Panc1 (cell line): ENCODE data around the gene KCNIP4. TPM values are rescaled to one million over a fixed set of nuclear protein-coding genes. Genes with fewer than 3 reads are reported as not detected.

Experiments used
- ATAC-seq: fragments of 200-7000 bp; cut with Tn5 transposase; 2 replicates; pipeline ENCODE4 v1.9.1; 2020; ENCODE audit warnings: mild to moderate bottlenecking, moderate library complexity
- BruUV-seq: library from RNA; stranded (reverse); fragments of 400-500 nt; replicated peaks from 2 replicates; lab custom pipeline; 2021; lab: Mats Ljungman, UMichigan
- CTCF ChIA-PET: fragments of 300-600 bp; sonication (Branson Sonifier 250); formaldehyde crosslinking; loops from one replicate; lab custom pipeline; 2022; ENCODE audit warnings: antibody characterized with exemption; lab: Charles Lee
- POLR2A ChIA-PET: fragments of 300-600 bp; sonication (Branson Sonifier 250); formaldehyde crosslinking; loops from one replicate; lab custom pipeline; 2022; ENCODE audit warnings: antibody characterized with exemption; lab: Charles Lee
- DNase-seq: peaks from one replicate; pipeline ENCODE4 v3.0.0-alpha.2; 2010; ENCODE audit warnings: low read depth, low spot score
- H3K27ac ChIP-seq: 2 replicates; pipeline ENCODE4 v1.5.1; 2011; ENCODE audit warnings: mild to moderate bottlenecking, low read length, inconsistent platforms
- H3K27me3 ChIP-seq: fragments of 200-500 bp; sonication (Bioruptor generic); 2 replicates; pipeline ENCODE4 v1.6.0; 2014; ENCODE audit warnings: low read length, inconsistent platforms; ENCODE audit not compliant: control insufficient read depth, insufficient read depth
- H3K36me3 ChIP-seq: fragments of 200-500 bp; sonication (Bioruptor generic); 2 replicates; pipeline ENCODE4 v1.5.1; 2014; ENCODE audit warnings: inconsistent platforms, mild to moderate bottlenecking, low read length, moderate library complexity; ENCODE audit not compliant: control insufficient read depth, insufficient read depth
- H3K4me1 ChIP-seq: 2 replicates; pipeline ENCODE4 v1.5.1; 2011; ENCODE audit warnings: inconsistent platforms, mild to moderate bottlenecking, low read length, moderate library complexity; ENCODE audit not compliant: control insufficient read depth, insufficient read depth
- H3K4me3 ChIP-seq, 2 experiments: 2 replicates each; pipeline ENCODE4 v1.5.1; 2011 to 2012; ENCODE audit warnings: low read depth in 2 of 2, low read length in 2 of 2, mild to moderate bottlenecking in 2 of 2, inconsistent platforms in 1 of 2, moderate library complexity in 1 of 2
- H3K9me3 ChIP-seq: fragments of 200-500 bp; sonication (Bioruptor generic); 2 replicates; pipeline ENCODE4 v1.5.1; 2014; ENCODE audit warnings: low read depth, mild to moderate bottlenecking, inconsistent platforms, low read length, moderate library complexity; ENCODE audit not compliant: control insufficient read depth, insufficient read depth
- POLR2AphosphoS5 ChIP-seq: IDR thresholded peaks from 2 replicates; pipeline ENCODE4 v1.6.1; 2012; ENCODE audit warnings: mild to moderate bottlenecking, low read depth, low read length, moderate library complexity
- SIN3A ChIP-seq: IDR thresholded peaks from 2 replicates; pipeline ENCODE4 v1.6.1; 2012; ENCODE audit warnings: low read depth, mild to moderate bottlenecking, low read length, moderate library complexity, borderline replicate concordance; ENCODE audit not compliant: insufficient read depth
- TCF7L2 ChIP-seq: IDR thresholded peaks from 2 replicates; pipeline ENCODE4 v1.6.1; 2011; ENCODE audit warnings: mild to moderate bottlenecking, low read depth, low read length, inconsistent platforms
- in situ Hi-C: cut with HindIII; loops from 2 replicates; pipeline ENCODE4 v1.10.0; 2016; ENCODE audit warnings: low sequenced_read_pairs, low pct_unique_long_range_greater_than_20kb
- intact Hi-C: fragments of 100-400 bp; cut with micrococcal nuclease; formaldehyde crosslinking; loops from one replicate; pipeline ENCODE4 v1.10.0; 2022; ENCODE audit not compliant: unreplicated experiment
- total RNA-seq: library from RNA; stranded (reverse); gene quantifications from one replicate; pipeline ENCODE4 v1.2.1, GENCODE V29; 2021; ENCODE audit not compliant: unreplicated experiment
- TF ChIP-seq, protein P1 (sequence below), 2 experiments: IDR thresholded peaks; 2 replicates each; pipeline ENCODE4 v1.6.1; 2011 to 2012; ENCODE audit warnings: low read depth in 2 of 2, control low read depth in 1 of 2, low read length in 1 of 2, mild to moderate bottlenecking in 1 of 2, moderate library complexity in 1 of 2; ENCODE audit not compliant: insufficient read depth in 1 of 2
- TF ChIP-seq, protein P2 (sequence below): fragments of 450-650 bp; IDR thresholded peaks from 2 replicates; pipeline ENCODE4 v1.5.1; 2017; ENCODE audit warnings: mild to moderate bottlenecking

Gene KCNIP4
- total RNA-seq, 1 experiment from 2014 or later = not detected

DNA sequence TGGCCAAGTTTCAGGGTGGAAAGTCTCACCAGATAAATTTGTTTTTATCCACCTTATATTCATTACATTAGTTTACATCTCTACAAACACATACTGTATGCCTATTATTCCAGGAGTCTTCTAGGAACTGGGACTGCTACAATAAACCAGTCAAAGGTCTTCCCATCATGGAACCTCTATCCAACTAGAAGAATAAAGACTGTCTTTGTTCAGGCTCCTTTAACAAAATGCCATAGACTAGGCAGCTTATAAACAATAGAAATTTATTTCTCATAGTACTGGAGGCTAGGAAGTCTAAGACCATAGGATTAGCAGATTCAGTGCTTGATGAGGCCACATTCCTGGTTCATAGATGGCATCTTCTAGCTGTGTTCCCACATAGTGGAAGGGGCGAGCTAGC lies 1186.7 kb downstream of the KCNIP4 start:
- ChIA-PET CTCF (no interaction called here), POLR2A (no interaction called here)
- in situ Hi-C loops (no loop called here), intact Hi-C loops (no loop called here)
- Histone ChIP-seq H3K9me3 (no peaks in the 10 kb centered on the region), H3K4me1 (no peaks in the 10 kb centered on the region), H3K4me3 (no peak overlapping the region), H3K27ac (no peak overlapping the region), H3K36me3 (no peaks in the 10 kb centered on the region), H3K27me3 (no peaks in the 10 kb centered on the region)
- TF ChIP-seq TCF7L2 (no peak), POLR2AphosphoS5 (no peak), SIN3A (no peak)
- TF ChIP-seq, protein P1, sequence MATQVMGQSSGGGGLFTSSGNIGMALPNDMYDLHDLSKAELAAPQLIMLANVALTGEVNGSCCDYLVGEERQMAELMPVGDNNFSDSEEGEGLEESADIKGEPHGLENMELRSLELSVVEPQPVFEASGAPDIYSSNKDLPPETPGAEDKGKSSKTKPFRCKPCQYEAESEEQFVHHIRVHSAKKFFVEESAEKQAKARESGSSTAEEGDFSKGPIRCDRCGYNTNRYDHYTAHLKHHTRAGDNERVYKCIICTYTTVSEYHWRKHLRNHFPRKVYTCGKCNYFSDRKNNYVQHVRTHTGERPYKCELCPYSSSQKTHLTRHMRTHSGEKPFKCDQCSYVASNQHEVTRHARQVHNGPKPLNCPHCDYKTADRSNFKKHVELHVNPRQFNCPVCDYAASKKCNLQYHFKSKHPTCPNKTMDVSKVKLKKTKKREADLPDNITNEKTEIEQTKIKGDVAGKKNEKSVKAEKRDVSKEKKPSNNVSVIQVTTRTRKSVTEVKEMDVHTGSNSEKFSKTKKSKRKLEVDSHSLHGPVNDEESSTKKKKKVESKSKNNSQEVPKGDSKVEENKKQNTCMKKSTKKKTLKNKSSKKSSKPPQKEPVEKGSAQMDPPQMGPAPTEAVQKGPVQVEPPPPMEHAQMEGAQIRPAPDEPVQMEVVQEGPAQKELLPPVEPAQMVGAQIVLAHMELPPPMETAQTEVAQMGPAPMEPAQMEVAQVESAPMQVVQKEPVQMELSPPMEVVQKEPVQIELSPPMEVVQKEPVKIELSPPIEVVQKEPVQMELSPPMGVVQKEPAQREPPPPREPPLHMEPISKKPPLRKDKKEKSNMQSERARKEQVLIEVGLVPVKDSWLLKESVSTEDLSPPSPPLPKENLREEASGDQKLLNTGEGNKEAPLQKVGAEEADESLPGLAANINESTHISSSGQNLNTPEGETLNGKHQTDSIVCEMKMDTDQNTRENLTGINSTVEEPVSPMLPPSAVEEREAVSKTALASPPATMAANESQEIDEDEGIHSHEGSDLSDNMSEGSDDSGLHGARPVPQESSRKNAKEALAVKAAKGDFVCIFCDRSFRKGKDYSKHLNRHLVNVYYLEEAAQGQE (IDR thresholded peaks at IDR 0.05; ENCODE audit: insufficient read depth in 1 of 2, low read depth in 2 of 2, low read length in 1 of 2) = no peak
- TF ChIP-seq, protein P2, sequence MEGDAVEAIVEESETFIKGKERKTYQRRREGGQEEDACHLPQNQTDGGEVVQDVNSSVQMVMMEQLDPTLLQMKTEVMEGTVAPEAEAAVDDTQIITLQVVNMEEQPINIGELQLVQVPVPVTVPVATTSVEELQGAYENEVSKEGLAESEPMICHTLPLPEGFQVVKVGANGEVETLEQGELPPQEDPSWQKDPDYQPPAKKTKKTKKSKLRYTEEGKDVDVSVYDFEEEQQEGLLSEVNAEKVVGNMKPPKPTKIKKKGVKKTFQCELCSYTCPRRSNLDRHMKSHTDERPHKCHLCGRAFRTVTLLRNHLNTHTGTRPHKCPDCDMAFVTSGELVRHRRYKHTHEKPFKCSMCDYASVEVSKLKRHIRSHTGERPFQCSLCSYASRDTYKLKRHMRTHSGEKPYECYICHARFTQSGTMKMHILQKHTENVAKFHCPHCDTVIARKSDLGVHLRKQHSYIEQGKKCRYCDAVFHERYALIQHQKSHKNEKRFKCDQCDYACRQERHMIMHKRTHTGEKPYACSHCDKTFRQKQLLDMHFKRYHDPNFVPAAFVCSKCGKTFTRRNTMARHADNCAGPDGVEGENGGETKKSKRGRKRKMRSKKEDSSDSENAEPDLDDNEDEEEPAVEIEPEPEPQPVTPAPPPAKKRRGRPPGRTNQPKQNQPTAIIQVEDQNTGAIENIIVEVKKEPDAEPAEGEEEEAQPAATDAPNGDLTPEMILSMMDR = no peak
- ATAC-seq = no peak
- BruUV-seq = no TSS peak
- DNase-seq = no peak

DNA sequence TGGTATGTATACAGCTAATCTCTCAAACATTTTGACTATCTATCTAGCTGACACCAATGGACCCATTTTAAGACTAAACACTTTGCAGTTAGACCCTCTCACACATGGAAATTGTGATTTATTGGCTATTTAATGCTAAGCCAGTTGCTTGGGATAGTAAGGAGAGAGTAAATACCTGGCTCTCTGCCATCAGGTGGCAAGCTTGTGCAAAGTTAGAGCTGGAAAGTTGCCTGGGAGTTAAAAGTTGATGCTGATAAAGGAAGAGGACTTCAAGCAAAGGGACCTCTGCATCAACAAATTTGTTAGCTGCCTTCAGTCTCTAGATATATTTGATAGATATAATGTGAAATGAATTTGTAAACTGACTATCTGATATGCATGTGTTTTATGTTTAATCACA lies 1187.2 kb downstream of the KCNIP4 start:
- no peak for DNase-seq
- ATAC-seq = no peak
- Histone ChIP-seq H3K27ac (no peak overlapping the region), H3K4me3 (no peak overlapping the region), H3K9me3 (no peaks in the 10 kb centered on the region), H3K4me1 (no peaks in the 10 kb centered on the region), H3K36me3 (no peaks in the 10 kb centered on the region), H3K27me3 (no peaks in the 10 kb centered on the region)
- in situ Hi-C loops (no loop called here), intact Hi-C loops (no loop called here)
- no peak for TF ChIP-seq POLR2AphosphoS5
- TF ChIP-seq, protein P2 = no peak
- TF ChIP-seq, protein P1 (IDR thresholded peaks at IDR 0.05; ENCODE audit: insufficient read depth in 1 of 2, low read depth in 2 of 2, low read length in 1 of 2) = no peak
- no peak for TF ChIP-seq SIN3A
- TF ChIP-seq TCF7L2 = no peak
- CTCF ChIA-PET = no interaction called here
- POLR2A ChIA-PET = no interaction called here
- no TSS peak for BruUV-seq
